IMR-90 (cell line): ENCODE results near the gene TESK2. TPM values are rescaled to one million over a fixed set of nuclear protein-coding genes. Genes with fewer than 3 reads are reported as not detected.

Experiments
- ATAC-seq: fragments of 200-7000 bp; cut with Tn5 transposase; 2 replicates; pipeline ENCODE4 v1.9.1; 2020; ENCODE audit warnings: low read depth, mild to moderate bottlenecking, moderate library complexity
- BruUV-seq: library from RNA; stranded (reverse); fragments of 400-500 nt; replicated peaks from 2 replicates; lab custom pipeline; 2021; lab: Mats Ljungman, UMichigan
- CTCF ChIA-PET: fragments of 300-600 bp; formaldehyde crosslinking; extraction: SDS; loops from one replicate; lab custom pipeline; 2021; ENCODE audit warnings: antibody characterized with exemption; lab: Yijun Ruan, JAX
- POLR2A ChIA-PET: fragments of 300-600 bp; sonication (Branson Sonifier 250); formaldehyde crosslinking; loops from one replicate; lab custom pipeline; 2022; ENCODE audit warnings: antibody characterized with exemption; ENCODE audit not compliant: unreplicated experiment; lab: Charles Lee
- DNase-seq: peaks from one replicate; pipeline ENCODE4 v3.0.0; 2013
- H2AFZ ChIP-seq: replicated peaks from 2 replicates; pipeline ENCODE3; 2013; ENCODE audit warnings: low read length, mild to moderate bottlenecking; ENCODE audit not compliant: poor library complexity
- H2AK5ac ChIP-seq: 2 replicates; pipeline ENCODE4 v1.6.1; 2013; ENCODE audit warnings: low read depth, low read length, inconsistent platforms
- H2AK9ac ChIP-seq: replicated peaks from 2 replicates; pipeline ENCODE3; 2013; ENCODE audit warnings: mild to moderate bottlenecking, low read depth, low read length, moderate library complexity; ENCODE audit not compliant: poor library complexity
- H2BK120ac ChIP-seq: 2 replicates; pipeline ENCODE4 v1.6.1; 2013; ENCODE audit warnings: low read depth, low read length, inconsistent platforms
- H2BK15ac ChIP-seq: 3 replicates; pipeline ENCODE4 v1.6.1; 2013; ENCODE audit warnings: low read depth, low read length, inconsistent platforms
- H2BK20ac ChIP-seq: 2 replicates; pipeline ENCODE4 v1.6.1; 2013; ENCODE audit warnings: low read depth, mild to moderate bottlenecking, inconsistent platforms, low read length, moderate library complexity
- H2BK5ac ChIP-seq: 2 replicates; pipeline ENCODE4 v1.6.1; 2013; ENCODE audit warnings: mild to moderate bottlenecking, low read depth, low read length, inconsistent platforms; ENCODE audit not compliant: poor library complexity, severe bottlenecking
- H3K14ac ChIP-seq: replicated peaks from 2 replicates; pipeline ENCODE4 v1.6.1; 2013; ENCODE audit warnings: low read depth, low read length, inconsistent platforms
- H3K18ac ChIP-seq: 2 replicates; pipeline ENCODE4 v1.6.1; 2013; ENCODE audit warnings: low read depth, low read length, control low read depth
- H3K23ac ChIP-seq: 2 replicates; pipeline ENCODE4 v1.6.1; 2013; ENCODE audit warnings: low read depth, low read length, inconsistent platforms
- H3K27ac ChIP-seq: 2 replicates; pipeline ENCODE4 v1.5.1; 2013; ENCODE audit warnings: mild to moderate bottlenecking, control low read depth, low read length; ENCODE audit not compliant: insufficient read depth
- H3K27me3 ChIP-seq: 2 replicates; pipeline ENCODE4 v1.6.1; 2013; ENCODE audit warnings: low read length; ENCODE audit not compliant: control insufficient read depth, insufficient read depth
- H3K36me3 ChIP-seq: 2 replicates; pipeline ENCODE4 v1.6.1; 2013; ENCODE audit warnings: low read length, mixed read lengths; ENCODE audit not compliant: control insufficient read depth, insufficient read depth
- H3K4ac ChIP-seq: 2 replicates; pipeline ENCODE4 v1.6.1; 2013; ENCODE audit warnings: low read depth, low read length, inconsistent platforms
- H3K4me1 ChIP-seq: 2 replicates; pipeline ENCODE4 v1.6.1; 2013; ENCODE audit warnings: low read length, mixed read lengths; ENCODE audit not compliant: control insufficient read depth, insufficient read depth
- H3K4me2 ChIP-seq: 2 replicates; pipeline ENCODE4 v1.6.1; 2013; ENCODE audit warnings: low read depth, mild to moderate bottlenecking, control low read depth, low read length, moderate library complexity
- H3K4me3 ChIP-seq: 2 replicates; pipeline ENCODE4 v1.5.1; 2013; ENCODE audit warnings: low read depth, mild to moderate bottlenecking, control low read depth, low read length, moderate library complexity; ENCODE audit not compliant: insufficient read depth
- H3K56ac ChIP-seq: 2 replicates; pipeline ENCODE4 v1.6.1; 2013; ENCODE audit warnings: low read length, inconsistent platforms; ENCODE audit not compliant: insufficient read depth; ENCODE audit errors: extremely low read depth
- H3K79me1 ChIP-seq, 2 experiments: 2 replicates each; pipeline ENCODE4 v1.6.1; 2013; ENCODE audit warnings: low read length in 2 of 2, inconsistent platforms in 1 of 2, low read depth in 1 of 2
- H3K9ac ChIP-seq: 2 replicates; pipeline ENCODE4 v1.6.1; 2013; ENCODE audit warnings: low read depth, low read length, control low read depth
- H3K9me1 ChIP-seq: 2 replicates; pipeline ENCODE4 v1.6.1; 2013; ENCODE audit warnings: low read length, inconsistent platforms; ENCODE audit not compliant: insufficient read depth
- H3K9me3 ChIP-seq: 2 replicates; pipeline ENCODE4 v1.6.1; 2013; ENCODE audit warnings: low read length; ENCODE audit not compliant: control insufficient read depth, insufficient read depth
- H4K20me1 ChIP-seq: 2 replicates; pipeline ENCODE4 v1.6.1; 2013; ENCODE audit warnings: low read length, inconsistent platforms; ENCODE audit not compliant: insufficient read depth
- H4K5ac ChIP-seq: 2 replicates; pipeline ENCODE4 v1.6.1; 2013; ENCODE audit warnings: mild to moderate bottlenecking, low read depth, low read length, control low read depth
- H4K8ac ChIP-seq, 2 experiments: 2 replicates each; pipeline ENCODE4 v1.6.1; 2013; ENCODE audit warnings: low read depth in 2 of 2, low read length in 2 of 2, control low read depth in 1 of 2, inconsistent platforms in 1 of 2
- H4K91ac ChIP-seq: 2 replicates; pipeline ENCODE4 v1.6.1; 2013; ENCODE audit warnings: low read depth, low read length, inconsistent platforms; ENCODE audit not compliant: insufficient read depth
- BHLHE40 ChIP-seq: fragments of 150-350 bp; IDR thresholded peaks from 2 replicates; pipeline ENCODE4 v1.6.1; 2016; ENCODE audit warnings: mild to moderate bottlenecking, low read depth, low read length
- CHD1 ChIP-seq: IDR thresholded peaks from 2 replicates; pipeline ENCODE4 v1.6.1; 2012; ENCODE audit warnings: low read depth, low read length, improper control_type of control experiment
- CTCF ChIP-seq: conservative IDR thresholded peaks from 2 replicates; pipeline ENCODE4 v1.5.1; 2012; ENCODE audit warnings: mild to moderate bottlenecking, low read depth, low read length, improper control_type of control experiment
- ELK1 ChIP-seq: fragments of 150-350 bp; IDR thresholded peaks from 2 replicates; pipeline ENCODE4 v1.6.1; 2016; ENCODE audit warnings: low read depth, mild to moderate bottlenecking, low read length, moderate library complexity, borderline replicate concordance
- MAZ ChIP-seq: IDR thresholded peaks from 2 replicates; pipeline ENCODE4 v1.6.1; 2012; ENCODE audit warnings: low read depth, mild to moderate bottlenecking, low read length, improper control_type of control experiment, moderate library complexity, borderline replicate concordance
- MXI1 ChIP-seq: IDR thresholded peaks from 2 replicates; pipeline ENCODE4 v1.6.1; 2012; ENCODE audit warnings: low read depth, mild to moderate bottlenecking, low read length, moderate library complexity, borderline replicate concordance
- NFE2L2 ChIP-seq: fragments of 150-350 bp; IDR thresholded peaks from 2 replicates; pipeline ENCODE4 v1.6.1; 2016; ENCODE audit warnings: low read depth, mild to moderate bottlenecking, low read length
- RAD21 ChIP-seq: IDR thresholded peaks from 2 replicates; pipeline ENCODE4 v1.6.1; 2012; ENCODE audit warnings: low read length, improper control_type of control experiment
- RFX5 ChIP-seq: IDR thresholded peaks from 2 replicates; pipeline ENCODE4 v1.8.0; 2012; ENCODE audit warnings: low read depth, mild to moderate bottlenecking, low read length, moderate library complexity
- SMC3 ChIP-seq: fragments of 150-350 bp; IDR thresholded peaks from 2 replicates; pipeline ENCODE4 v1.6.1; 2016; ENCODE audit warnings: low read depth, mild to moderate bottlenecking, antibody characterized with exemption, low read length, moderate library complexity
- USF2 ChIP-seq: fragments of 150-350 bp; IDR thresholded peaks from 2 replicates; pipeline ENCODE4 v1.6.1; 2017; ENCODE audit warnings: mild to moderate bottlenecking, antibody characterized with exemption, low read length, low read depth
- WGBS, 2 experiments: methylation state at CpG; one replicate each; pipeline versions ENCODE4 v1.1.5 to v1.1.7; 2013; ENCODE audit warnings: missing lambda C conversion rate in 2 of 2; ENCODE audit not compliant: insufficient read length in 1 of 2; ENCODE audit errors: extremely low coverage in 2 of 2; 5-methylcytosine and 5-hydroxymethylcytosine counted together
- dilution Hi-C: fragments of 300-500 bp; cut with HindIII; formaldehyde crosslinking; loops from one replicate; pipeline ENCODE4 v1.14.3; 2018; ENCODE audit warnings: low sequenced_read_pairs; ENCODE audit not compliant: unreplicated experiment
- in situ Hi-C: fragments of 300-500 bp; cut with MboI; formaldehyde crosslinking; loops from 3 replicates; pipeline ENCODE4 v1.14.3; 2019; ENCODE audit warnings: low sequenced_read_pairs, inconsistent platforms, mixed read lengths
- intact Hi-C: fragments of 100-400 bp; cut with micrococcal nuclease; formaldehyde crosslinking; loops from 2 replicates; pipeline ENCODE4 v1.10.0; 2022
- polyA plus RNA-seq, 3 experiments: library from polyadenylated mRNA; depleted of rRNA; stranded (reverse); fragments of >200 nt; gene quantifications; 2 replicates each; pipeline ENCODE4 v1.2.3, GENCODE V29; 2012; ENCODE audit warnings: low replicate concordance in 1 of 3
- total RNA-seq: library from RNA; depleted of rRNA; stranded (reverse); fragments of >200 nt; gene quantifications from 2 replicates; pipeline ENCODE4 v1.2.3, GENCODE V29; 2012

TESK2 gene
- total and polyA plus RNA-seq, 2 of the 4 experiments (the other 2 are of a cell fraction): 0.90 to 1.3 TPM

- no peak overlapping the region for H2BK5ac ChIP-seq
- H3K9me1 ChIP-seq: peaks cover 23% of the 10 kb centered on the region
- intact Hi-C loops: loop anchor here (5.0 kb wide), 1 partner anchor 332 kb away; the partner anchor contains the start of genes HECTD3 and UROD
- H4K91ac ChIP-seq: no peak overlapping the region
- H3K9ac ChIP-seq: no peak overlapping the region
- no peak overlapping the region for H3K23ac ChIP-seq
- no peak overlapping the region for H2BK20ac ChIP-seq
- TF ChIP-seq BHLHE40 (no peak), NFE2L2 (no peak), ELK1 (no peak), CHD1 (no peak), RAD21 (no peak), MAZ (no peak), CTCF (no peak), RFX5 (no peak), MXI1 (no peak), USF2 (no peak), SMC3 (no peak)
- no peak overlapping the region for H4K5ac ChIP-seq
- H2AK9ac ChIP-seq: peak overlapping the region; percentile 29
- in situ Hi-C loops: no loop called here
- H3K56ac ChIP-seq: no peak overlapping the region
- H2AFZ ChIP-seq: no peak overlapping the region
- H3K4me3 ChIP-seq: no peak overlapping the region
- H3K27ac ChIP-seq: no peak overlapping the region
- H3K18ac ChIP-seq: no peak overlapping the region
- whole genome bisulfite sequencing, 2 experiments: 100% methylated on average over 1 of the region's 2 CpGs; no CpG with 5 or more reads in 1 of the 2 experiments
- no peak overlapping the region for H3K4me2 ChIP-seq
- peaks cover 15 to 33% of the 10 kb centered on the region in 2 experiments for H3K79me1 ChIP-seq
- no TSS peak for BruUV-seq
- H4K8ac ChIP-seq: no peak overlapping the region
- H2BK120ac ChIP-seq: no peak overlapping the region
- ATAC-seq (no peak), DNase-seq (no peak)
- peaks cover 21% of the 10 kb centered on the region for H3K4me1 ChIP-seq
- no peaks in the 10 kb centered on the region for H3K27me3 ChIP-seq
- no peak overlapping the region for H3K4ac ChIP-seq
- no peak overlapping the region for H3K14ac ChIP-seq
- no peaks in the 10 kb centered on the region for H4K20me1 ChIP-seq
- peaks cover 34% of the 10 kb centered on the region for H3K36me3 ChIP-seq
- H3K9me3 ChIP-seq: no peaks in the 10 kb centered on the region
- H2AK5ac ChIP-seq: no peak overlapping the region
- H2BK15ac ChIP-seq: no peak overlapping the region
- ChIA-PET CTCF (interaction anchor here (0.6 to 0.9 kb wide), 2 partner anchors 12 to 16 kb away, joined by 4 read pairs; no protein-coding TSS in a partner anchor), POLR2A (no interaction called here)
- dilution Hi-C loops: no loop called here
These were observed 146.5 kb downstream of the TESK2 start for GRCh38 chr1:45344499-45344898.
